ENCODE results near the gene CYP24A1. TPM values are rescaled to one million over a fixed set of nuclear protein-coding genes. Genes with fewer than 3 reads are reported as not detected.

CYP24A1 gene
- total RNA-seq, 2 donors from 2014 or later = not detected

- H3K27ac Mint-ChIP-seq = no peak overlapping the region
- ATAC-seq = no peak
- no peaks in the 10 kb centered on the region for H3K36me3 Mint-ChIP-seq
- H3K9me3 Mint-ChIP-seq = no peaks in the 10 kb centered on the region
- DNase-seq (ENCODE audit: low spot score in 2 of 2) = no peak
Measured at GRCh38 chr20:54188132-54188849, 14.5 kb upstream of the CYP24A1 start.

- ATAC-seq (no peak), DNase-seq (ENCODE audit: low spot score in 2 of 2) (no peak)
- Mint-ChIP-seq H3K9me3 (no peaks in the 10 kb centered on the region), H3K36me3 (no peaks in the 10 kb centered on the region), H3K27ac (no peak overlapping the region)
Measured at GRCh38 chr20:54184904-54185626, 11.3 kb upstream of the CYP24A1 start.

GRCh38 chr20:54184071-54184470 is 10.3 kb upstream of the CYP24A1 start:
- Mint-ChIP-seq H3K36me3 (no peaks in the 10 kb centered on the region), H3K27ac (no peak overlapping the region), H3K9me3 (no peaks in the 10 kb centered on the region)
- ATAC-seq (no peak), DNase-seq (ENCODE audit: low spot score in 2 of 2) (no peak)

- no peak for ATAC-seq
- DNase-seq (ENCODE audit: low spot score in 2 of 2) = no peak
- Mint-ChIP-seq H3K36me3 (no peaks in the 10 kb centered on the region), H3K9me3 (no peaks in the 10 kb centered on the region), H3K27ac (no peak overlapping the region)
Measured at GRCh38 chr20:54180931-54181330, 7.1 kb upstream of the CYP24A1 start.

GRCh38 chr20:54179946-54180345 is 6.2 kb upstream of the CYP24A1 start:
- no peak overlapping the region for H3K27ac Mint-ChIP-seq
- H3K36me3 Mint-ChIP-seq = no peaks in the 10 kb centered on the region
- DNase-seq (ENCODE audit: low spot score in 2 of 2) (no peak), ATAC-seq (no peak)
- no peaks in the 10 kb centered on the region for H3K9me3 Mint-ChIP-seq

GRCh38 chr20:54178256-54178655 is 4.5 kb upstream of the CYP24A1 start:
- Mint-ChIP-seq H3K36me3 (peaks cover 0 to 5% of the 10 kb centered on the region in 2 donors), H3K9me3 (no peaks in the 10 kb centered on the region), H3K27ac (no peak overlapping the region)
- DNase-seq (ENCODE audit: low spot score in 2 of 2) (no peak), ATAC-seq (no peak)

- ATAC-seq = no peak
- H3K27ac Mint-ChIP-seq = no peak overlapping the region
- no peaks in the 10 kb centered on the region for H3K9me3 Mint-ChIP-seq
- no peak for DNase-seq (ENCODE audit: low spot score in 2 of 2)
- H3K36me3 Mint-ChIP-seq = peaks cover 0 to 5% of the 10 kb centered on the region in 2 donors
Measured at GRCh38 chr20:54177378-54177777, 3.6 kb upstream of the CYP24A1 start.

- Mint-ChIP-seq H3K9me3 (no peaks in the 10 kb centered on the region), H3K27ac (no peak overlapping the region), H3K36me3 (peaks cover 0 to 5% of the 10 kb centered on the region in 2 donors)
- ATAC-seq = no peak
- DNase-seq (ENCODE audit: low spot score in 2 of 2) = no peak
Measured at GRCh38 chr20:54176610-54177009, 2.8 kb upstream of the CYP24A1 start.

GRCh38 chr20:54174457-54175175 is 830 bp upstream of the CYP24A1 start:
- Mint-ChIP-seq H3K36me3 (peaks cover 0 to 5% of the 10 kb centered on the region in 2 donors), H3K27ac (no peak overlapping the region), H3K9me3 (no peaks in the 10 kb centered on the region)
- ATAC-seq = no peak
- no peak for DNase-seq (ENCODE audit: low spot score in 2 of 2)

- no peak overlapping the region for H3K27ac Mint-ChIP-seq
- H3K9me3 Mint-ChIP-seq = no peaks in the 10 kb centered on the region
- H3K36me3 Mint-ChIP-seq = peaks cover 0 to 5% of the 10 kb centered on the region in 2 donors
- peak in 1 of 2 donors; percentile 46 for ATAC-seq
- peak in 1 of 2 donors; percentile 9 for DNase-seq (ENCODE audit: low spot score in 2 of 2)
Measured at GRCh38 chr20:54172856-54173652, 732 bp downstream of the CYP24A1 start.

GRCh38 chr20:54172532-54172855 is 1.3 kb downstream of the CYP24A1 start:
- no peak for DNase-seq (ENCODE audit: low spot score in 2 of 2)
- H3K36me3 Mint-ChIP-seq = peaks cover 0 to 5% of the 10 kb centered on the region in 2 donors
- no peak for ATAC-seq

GRCh38 chr20:54170963-54171362 is 2.8 kb downstream of the CYP24A1 start:
- ATAC-seq = no peak
- no peak for DNase-seq (ENCODE audit: low spot score in 2 of 2)
- no peak overlapping the region for H3K27ac Mint-ChIP-seq
- peaks cover 0 to 5% of the 10 kb centered on the region in 2 donors for H3K36me3 Mint-ChIP-seq
- H3K9me3 Mint-ChIP-seq = no peaks in the 10 kb centered on the region

More at GRCh38 chr20:54172532-54172855, 1.3 kb downstream of the CYP24A1 start:
- Mint-ChIP-seq H3K27ac (no peak overlapping the region), H3K9me3 (no peaks in the 10 kb centered on the region)

GRCh38 chr20:54170026-54170471 is 3.7 kb downstream of the CYP24A1 start:
- ATAC-seq (no peak), DNase-seq (ENCODE audit: low spot score in 2 of 2) (no peak)
- H3K27ac Mint-ChIP-seq = no peak overlapping the region
- peaks cover 0 to 5% of the 10 kb centered on the region in 2 donors for H3K36me3 Mint-ChIP-seq
- no peaks in the 10 kb centered on the region for H3K9me3 Mint-ChIP-seq

GRCh38 chr20:54168961-54169862 is 4.6 kb downstream of the CYP24A1 start:
- DNase-seq (ENCODE audit: low spot score in 2 of 2) (no peak), ATAC-seq (no peak)
- H3K36me3 Mint-ChIP-seq = no peaks in the 10 kb centered on the region
- H3K9me3 Mint-ChIP-seq = no peaks in the 10 kb centered on the region
- H3K27ac Mint-ChIP-seq = no peak overlapping the region

- Mint-ChIP-seq H3K36me3 (no peaks in the 10 kb centered on the region), H3K27ac (peak overlapping the region in 1 of 2 donors; percentile 19), H3K9me3 (no peaks in the 10 kb centered on the region)
- no peak for ATAC-seq
- no peak for DNase-seq (ENCODE audit: low spot score in 2 of 2)
Measured at GRCh38 chr20:54167909-54168872, 5.6 kb downstream of the CYP24A1 start.
